ENCODE results near the gene TSPAN3.

The TSPAN3 gene

GRCh38 chr15:77039848-77040247, 31.1 kb downstream of the TSPAN3 start:
- H3K4me3 ChIP-seq (replicated peaks; ENCODE audit: low read depth, low read length) = no peak overlapping the region
- TF ChIP-seq, protein P1, sequence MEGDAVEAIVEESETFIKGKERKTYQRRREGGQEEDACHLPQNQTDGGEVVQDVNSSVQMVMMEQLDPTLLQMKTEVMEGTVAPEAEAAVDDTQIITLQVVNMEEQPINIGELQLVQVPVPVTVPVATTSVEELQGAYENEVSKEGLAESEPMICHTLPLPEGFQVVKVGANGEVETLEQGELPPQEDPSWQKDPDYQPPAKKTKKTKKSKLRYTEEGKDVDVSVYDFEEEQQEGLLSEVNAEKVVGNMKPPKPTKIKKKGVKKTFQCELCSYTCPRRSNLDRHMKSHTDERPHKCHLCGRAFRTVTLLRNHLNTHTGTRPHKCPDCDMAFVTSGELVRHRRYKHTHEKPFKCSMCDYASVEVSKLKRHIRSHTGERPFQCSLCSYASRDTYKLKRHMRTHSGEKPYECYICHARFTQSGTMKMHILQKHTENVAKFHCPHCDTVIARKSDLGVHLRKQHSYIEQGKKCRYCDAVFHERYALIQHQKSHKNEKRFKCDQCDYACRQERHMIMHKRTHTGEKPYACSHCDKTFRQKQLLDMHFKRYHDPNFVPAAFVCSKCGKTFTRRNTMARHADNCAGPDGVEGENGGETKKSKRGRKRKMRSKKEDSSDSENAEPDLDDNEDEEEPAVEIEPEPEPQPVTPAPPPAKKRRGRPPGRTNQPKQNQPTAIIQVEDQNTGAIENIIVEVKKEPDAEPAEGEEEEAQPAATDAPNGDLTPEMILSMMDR (IDR thresholded peaks at IDR 0.05; ENCODE audit: low read length, missing control alignments) = no peak
- DNase-seq (ENCODE audit: low read depth) = no peak

GRCh38 chr15:77039217-77039533, 31.7 kb downstream of the TSPAN3 start:
- DNase-seq (ENCODE audit: low read depth) = no peak
- TF ChIP-seq, protein P1 (IDR thresholded peaks at IDR 0.05; ENCODE audit: low read length, missing control alignments) = no peak
- H3K4me3 ChIP-seq (replicated peaks; ENCODE audit: low read depth, low read length) = no peak overlapping the region

- TF ChIP-seq, protein P1 (IDR thresholded peaks at IDR 0.05; ENCODE audit: low read length, missing control alignments) = no peak
- no peak overlapping the region for H3K4me3 ChIP-seq (replicated peaks; ENCODE audit: low read depth, low read length)
- DNase-seq (ENCODE audit: low read depth) = no peak
Measured at GRCh38 chr15:77038312-77039216, 32.3 kb downstream of the TSPAN3 start.

GRCh38 chr15:77037388-77038209, 33.3 kb downstream of the TSPAN3 start:
- no peak overlapping the region for H3K4me3 ChIP-seq (replicated peaks; ENCODE audit: low read depth, low read length)
- no peak for DNase-seq (ENCODE audit: low read depth)
- TF ChIP-seq, protein P1 (IDR thresholded peaks at IDR 0.05; ENCODE audit: low read length, missing control alignments) = no peak

DNA sequence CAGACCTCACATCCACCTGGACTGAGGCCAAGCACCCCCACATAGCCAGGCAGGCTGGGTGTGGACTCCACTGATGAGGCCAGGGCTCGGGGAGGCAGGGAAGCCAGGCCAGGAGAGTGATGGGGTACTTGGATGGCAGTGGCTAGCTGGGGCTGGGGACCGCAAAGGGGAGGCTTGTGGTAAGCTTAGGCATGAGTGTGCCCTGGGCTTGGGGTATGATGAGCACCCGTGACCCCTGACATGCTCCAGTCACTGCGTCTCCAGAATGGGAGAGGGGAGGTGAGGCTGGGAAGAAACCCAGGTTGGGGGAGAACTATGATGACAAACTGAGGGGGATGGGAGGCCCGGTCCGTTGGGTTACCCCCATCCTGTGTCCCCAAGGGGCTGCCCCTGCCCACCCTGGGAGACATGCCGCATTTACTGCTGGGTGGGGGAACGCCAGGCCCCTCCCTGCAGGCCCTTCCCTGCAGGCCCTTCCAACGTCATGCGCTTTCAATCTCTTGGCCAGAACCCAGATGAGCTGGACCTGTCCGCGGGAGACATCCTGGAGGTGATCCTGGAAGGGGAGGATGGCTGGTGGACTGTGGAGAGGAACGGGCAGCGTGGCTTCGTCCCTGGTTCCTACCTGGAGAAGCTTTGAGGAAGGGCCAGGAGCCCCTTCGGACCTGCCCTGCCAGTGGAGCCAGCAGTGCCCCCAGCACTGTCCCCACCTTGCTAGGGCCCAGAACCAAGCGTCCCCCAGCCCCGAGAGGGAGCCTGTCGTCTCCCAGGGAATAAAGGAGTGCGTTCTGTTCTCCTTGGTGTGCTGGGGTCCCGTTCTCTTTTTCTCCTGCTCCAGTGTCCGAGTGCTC, 34.1 kb downstream of the TSPAN3 start:
- DNase-seq (ENCODE audit: low read depth) = no peak
- no peak overlapping the region for H3K4me3 ChIP-seq (replicated peaks; ENCODE audit: low read depth, low read length)
- TF ChIP-seq, protein P1 (IDR thresholded peaks at IDR 0.05; ENCODE audit: low read length, missing control alignments) = no peak

DNA sequence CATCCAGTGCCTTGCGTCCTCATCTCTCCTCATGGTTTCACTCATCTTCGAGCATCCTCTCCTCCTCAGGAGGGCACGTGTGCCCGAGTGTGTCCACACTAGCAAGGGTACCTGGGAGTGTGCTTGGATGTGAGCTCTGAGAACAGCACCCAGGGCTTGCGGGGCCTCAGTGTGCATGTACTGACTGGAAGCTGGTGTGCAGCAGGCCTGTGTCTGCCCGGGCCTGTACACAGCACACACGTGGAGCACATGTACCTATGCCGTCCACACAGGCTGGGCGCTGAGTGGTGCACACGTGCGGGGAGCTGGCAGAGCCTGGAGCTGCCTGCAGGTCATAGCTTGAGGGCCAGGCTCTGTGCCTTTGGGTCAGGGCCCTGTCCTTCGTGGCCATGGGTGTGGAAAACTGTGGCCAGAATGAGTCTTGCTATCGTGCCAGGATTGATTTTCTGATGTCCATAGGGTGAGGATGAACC, 34.9 kb downstream of the TSPAN3 start:
- H3K4me3 ChIP-seq (replicated peaks; ENCODE audit: low read depth, low read length) = no peak overlapping the region
- TF ChIP-seq, protein P1 (IDR thresholded peaks at IDR 0.05; ENCODE audit: low read length, missing control alignments) = no peak
- no peak for DNase-seq (ENCODE audit: low read depth)

Data from fibroblast of pulmonary artery (primary cell).